GM21825 (cell line): Measurements from ENCODE around the gene TSHR.
"Not testable (repeated sequence)": the region's sequence is repeated elsewhere in the genome, so short reads cannot be mapped to it uniquely, and the experiment has no call there.

ENCODE experiments used
- ATAC-seq: cut with Tn5 transposase; IDR thresholded peaks from one replicate; pipeline ENCODE4 v1.9.1; 2021; ENCODE audit warnings: mild to moderate bottlenecking, moderate library complexity; ENCODE audit not compliant: unreplicated experiment

Gene TSHR

DNA sequence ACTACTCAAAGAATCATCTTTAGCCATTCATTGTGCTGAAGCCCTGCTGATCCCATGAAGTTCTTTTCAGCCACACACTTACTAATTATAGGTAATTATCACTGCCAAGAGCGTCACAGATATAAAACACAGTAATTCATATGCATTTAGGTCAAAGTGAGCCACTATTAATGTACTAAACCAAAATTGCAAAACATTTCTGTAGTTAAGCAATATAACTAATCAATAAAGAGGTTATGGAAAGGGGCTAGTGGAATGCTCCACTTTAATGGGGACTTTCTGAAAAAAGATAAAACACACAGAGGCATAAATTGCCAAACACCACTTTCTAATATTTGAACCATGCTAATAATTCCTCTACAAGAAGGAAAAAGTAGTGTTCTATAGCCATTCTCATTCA is 7.1 kb upstream of the TSHR start:
- ATAC-seq: no peak

DNA sequence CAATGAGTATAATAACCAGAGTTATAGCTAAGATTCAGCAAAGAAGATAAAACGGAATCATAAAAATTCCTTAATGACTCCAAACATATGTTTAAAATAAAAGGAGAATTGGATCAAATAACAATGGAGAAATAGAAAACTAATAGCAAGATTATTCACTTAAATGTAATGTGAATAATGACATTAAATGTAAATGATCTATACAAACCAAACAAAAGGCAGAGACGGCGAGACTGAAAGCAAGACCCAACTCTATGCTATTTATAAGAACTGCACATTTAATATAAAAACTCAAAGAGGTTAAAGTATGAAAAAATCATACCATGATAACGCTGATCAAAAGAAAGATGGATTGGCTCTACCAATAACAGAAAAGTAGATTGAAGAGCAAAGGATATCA is 3.9 kb upstream of the TSHR start:
- no peak for ATAC-seq

DNA sequence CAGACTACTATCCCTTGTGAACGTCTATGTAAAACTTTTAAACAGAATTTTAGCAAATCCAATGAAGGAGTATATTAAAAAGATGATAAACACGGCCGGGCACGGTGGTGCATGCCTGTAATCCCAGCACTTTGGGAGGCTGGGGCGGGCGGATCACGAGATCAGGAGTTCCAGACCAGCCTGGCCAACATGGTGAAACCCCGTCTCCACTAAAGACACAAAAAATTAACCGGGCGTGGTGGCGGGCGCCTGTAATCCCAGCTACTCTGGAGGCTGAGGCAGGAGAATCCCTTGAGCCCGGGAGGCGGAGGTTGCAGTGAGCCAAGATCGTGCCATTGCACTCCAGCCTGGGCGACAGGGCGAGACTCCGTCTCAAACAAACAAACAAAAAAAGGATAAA is 2.2 kb upstream of the TSHR start:
- not testable (repeated sequence) for ATAC-seq

DNA sequence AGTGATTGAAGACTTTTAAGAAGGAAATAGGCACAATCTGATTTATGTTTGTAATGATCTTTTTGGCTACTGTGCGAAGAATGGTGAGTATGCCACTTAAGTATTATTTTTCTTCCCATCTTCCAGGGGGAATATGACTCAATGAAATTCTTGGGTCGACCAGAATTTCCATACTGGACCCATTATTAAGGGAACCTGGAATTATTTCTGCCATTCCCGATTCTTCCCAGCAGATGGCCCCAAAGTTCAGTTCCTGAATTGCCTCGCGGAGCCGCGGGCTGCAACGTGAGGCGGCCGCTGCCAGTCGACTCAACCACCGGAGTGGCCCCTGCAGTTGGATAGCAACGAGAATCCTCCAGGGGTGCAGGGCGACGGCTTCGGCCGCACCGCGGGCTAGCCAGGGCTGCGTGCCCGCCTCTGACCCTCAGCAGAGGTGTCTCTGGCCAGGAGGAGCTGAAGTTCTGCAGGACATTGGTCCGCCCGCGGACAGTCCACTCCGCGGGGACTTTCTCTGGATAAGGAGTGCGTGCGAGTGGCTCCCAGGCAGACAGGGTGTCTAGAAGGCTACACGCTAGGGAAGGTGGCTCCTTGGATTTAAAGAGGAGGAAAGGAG is 628 bp upstream of the TSHR start:
- ATAC-seq: no peak

DNA sequence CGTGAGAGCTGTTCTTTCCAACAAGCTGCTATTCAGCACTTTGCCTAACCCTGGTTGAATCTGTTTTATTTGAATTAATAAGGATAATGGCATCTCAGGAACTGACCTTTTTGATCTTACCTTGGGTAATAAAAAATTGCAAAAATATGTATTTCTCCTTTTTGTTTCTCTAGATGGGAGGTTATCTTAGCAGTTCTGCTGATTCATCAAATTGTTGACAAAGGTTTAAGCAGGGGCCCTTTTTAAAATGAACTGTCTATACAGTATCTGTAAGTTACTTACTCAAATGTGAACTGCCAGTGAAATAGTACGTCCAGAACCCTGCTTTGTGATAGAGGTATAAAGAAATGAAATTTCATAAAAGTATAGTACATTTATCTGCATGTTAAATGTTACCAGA is 681 bp downstream of the TSHR start:
- ATAC-seq: no peak

DNA sequence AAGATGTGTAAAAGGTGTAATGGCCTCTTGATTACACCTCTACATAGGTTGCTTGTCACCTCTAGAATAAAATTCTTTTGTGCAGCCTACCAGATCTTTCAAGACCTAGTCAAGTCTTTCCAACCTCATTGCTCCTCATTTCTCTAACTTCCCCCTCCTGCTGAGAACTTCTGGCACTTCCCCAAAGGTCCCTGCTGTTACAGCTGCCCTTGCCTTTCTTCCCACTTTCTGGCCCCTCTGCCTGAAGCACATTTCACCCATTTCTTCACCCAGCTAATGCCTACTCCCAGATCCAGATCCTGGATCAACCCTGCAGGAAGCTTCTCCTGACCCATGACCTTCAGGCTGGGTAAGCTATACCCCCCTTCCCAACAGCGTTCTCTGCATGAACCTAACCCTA is 1.5 kb downstream of the TSHR start:
- no peak for ATAC-seq

DNA sequence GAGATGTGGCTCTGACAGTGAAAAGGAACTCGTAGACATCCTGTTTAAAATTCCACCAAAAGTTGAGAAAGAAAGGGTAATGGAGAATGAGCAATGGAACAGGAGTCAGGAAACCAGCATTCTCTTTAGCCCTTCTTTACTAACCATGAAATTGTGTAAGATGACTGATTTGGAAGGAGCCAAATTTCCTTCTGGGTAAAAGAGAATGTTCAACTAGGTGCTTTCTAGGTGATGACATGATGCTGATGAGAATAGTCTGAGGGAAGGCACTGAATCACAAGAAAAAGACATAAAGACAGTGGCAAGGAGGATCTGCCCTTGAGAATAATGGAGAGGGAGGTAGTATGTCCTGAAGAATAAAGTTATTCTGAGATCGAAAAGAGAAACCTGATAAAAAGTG is 2.2 kb downstream of the TSHR start:
- no peak for ATAC-seq

DNA sequence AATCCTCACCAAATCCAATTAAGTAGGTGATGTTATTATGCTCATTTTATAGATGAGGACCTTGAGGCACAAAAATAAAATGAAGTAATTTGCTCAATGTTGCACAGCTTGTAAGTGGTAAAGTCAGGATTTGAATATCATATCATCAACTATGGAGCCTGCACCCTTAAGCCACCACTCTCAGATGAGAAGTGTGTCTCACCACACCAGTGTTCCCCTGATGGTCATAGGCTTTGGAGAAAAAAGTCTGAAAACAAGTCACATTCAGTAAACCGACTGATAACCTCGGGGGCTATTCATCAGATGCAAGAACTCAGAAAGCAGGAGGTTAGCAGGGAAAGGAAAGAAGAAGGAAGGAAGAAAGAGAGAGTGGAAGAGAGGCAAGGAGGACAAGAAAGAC is 2.8 kb downstream of the TSHR start:
- no peak for ATAC-seq

DNA sequence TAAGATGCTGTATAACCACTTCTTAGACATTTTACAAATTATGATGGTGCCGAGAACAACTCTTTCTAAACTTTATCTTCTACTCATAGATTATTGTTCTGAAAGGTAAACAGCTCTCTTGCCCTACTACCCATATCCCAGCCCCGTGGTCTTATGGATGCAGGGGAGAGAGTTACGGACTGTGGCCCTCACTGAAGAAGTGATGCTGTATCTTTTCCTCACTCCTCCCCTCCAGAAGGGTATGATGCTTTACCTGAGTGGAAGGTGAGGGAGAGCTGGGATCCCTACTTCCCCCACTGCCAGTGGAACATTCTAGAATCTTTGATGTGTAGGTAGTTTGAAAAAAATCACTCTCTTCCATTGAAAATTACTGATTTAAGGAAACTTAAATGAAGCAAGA is 3.5 kb downstream of the TSHR start:
- ATAC-seq: no peak

DNA sequence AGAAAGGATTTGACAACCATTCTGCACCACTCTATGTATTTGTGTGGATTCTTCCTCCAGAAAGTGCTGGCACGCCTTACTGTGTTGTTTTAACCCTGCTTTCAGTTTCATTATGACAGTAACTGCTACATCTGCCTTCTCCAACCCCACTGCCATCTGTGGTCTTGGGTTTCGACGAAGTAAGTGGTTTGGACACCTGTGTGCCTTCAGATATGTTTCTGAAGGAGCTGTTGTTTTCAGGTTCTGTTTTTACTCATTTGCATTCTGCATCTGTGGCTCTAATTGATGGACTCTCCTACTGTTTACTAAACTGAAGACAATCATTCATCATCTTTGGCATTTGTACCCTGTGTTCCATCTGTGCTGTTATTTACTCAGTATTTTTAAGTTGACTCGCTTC is 4.1 kb downstream of the TSHR start:
- ATAC-seq: peak; percentile 98

DNA sequence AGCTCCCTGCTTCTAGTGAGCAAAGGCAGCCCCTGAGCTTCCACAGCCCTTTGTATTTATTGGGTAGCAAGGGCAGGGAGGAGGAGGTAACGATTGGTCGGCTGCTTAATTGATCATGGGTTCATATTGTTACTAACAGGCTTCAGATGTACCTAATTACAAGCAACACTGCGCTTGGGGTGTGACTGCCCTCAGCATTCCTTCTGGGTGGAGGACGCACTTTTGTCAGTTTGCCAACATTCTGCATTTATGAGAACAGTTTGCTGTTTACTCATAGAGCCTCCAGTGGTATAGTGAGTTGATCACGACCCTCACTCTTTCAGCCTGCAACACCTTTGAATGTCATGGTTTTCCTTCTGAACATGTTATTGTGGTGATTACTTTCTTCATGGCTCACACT is 9.6 kb downstream of the TSHR start:
- ATAC-seq: no peak

DNA sequence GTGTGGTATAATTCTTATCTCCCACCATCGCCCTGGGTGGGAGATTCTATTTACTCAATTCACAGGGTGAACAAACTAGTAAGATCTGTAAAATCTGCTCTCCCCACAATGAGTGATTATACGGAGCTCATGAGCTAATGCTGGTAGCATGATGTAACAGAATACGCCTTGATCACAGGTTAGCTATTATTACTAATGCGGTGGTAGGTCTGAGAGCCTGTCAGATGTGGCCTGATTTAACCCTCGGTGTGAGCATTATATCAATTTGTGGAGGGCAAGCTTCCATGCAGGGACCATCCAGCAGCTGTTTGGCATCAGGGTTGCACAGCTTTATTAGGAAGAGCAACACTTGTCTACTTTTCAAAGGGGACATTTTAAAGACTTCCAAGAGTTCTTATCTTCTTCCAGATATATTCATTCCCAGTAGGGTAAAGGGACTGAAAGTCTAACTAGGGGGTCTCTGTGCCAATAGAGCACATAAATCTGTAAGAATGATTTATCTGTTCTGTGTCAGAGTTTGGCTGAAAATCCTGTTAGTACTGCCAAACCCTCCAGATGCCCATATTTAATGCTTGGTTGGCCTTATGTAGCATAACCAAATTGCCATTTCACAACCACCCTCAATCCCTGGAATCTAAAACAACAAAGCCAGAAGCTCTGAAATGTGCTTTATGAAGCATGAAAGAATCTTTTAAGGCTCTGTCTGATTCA is 18.7 kb downstream of the TSHR start:
- no peak for ATAC-seq

DNA sequence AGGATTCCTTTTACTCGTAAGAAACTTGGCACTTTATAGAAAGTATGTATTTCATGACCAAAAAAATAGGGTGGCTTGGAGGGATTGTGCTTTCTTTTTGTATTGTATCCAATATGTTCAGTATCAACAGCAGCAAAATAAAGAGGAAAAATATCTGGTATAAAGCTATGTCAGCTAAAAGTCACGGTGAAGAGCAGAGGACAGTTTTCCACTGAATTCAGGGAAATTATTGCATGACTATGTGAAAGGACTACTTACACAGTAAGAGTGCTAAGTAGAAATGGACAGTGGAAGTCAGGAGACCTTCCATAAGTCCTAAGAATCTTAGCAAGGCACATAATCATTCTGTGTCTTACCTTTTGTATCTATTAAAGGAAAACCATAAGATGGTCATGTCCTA is 19.3 kb downstream of the TSHR start:
- ATAC-seq: no peak

DNA sequence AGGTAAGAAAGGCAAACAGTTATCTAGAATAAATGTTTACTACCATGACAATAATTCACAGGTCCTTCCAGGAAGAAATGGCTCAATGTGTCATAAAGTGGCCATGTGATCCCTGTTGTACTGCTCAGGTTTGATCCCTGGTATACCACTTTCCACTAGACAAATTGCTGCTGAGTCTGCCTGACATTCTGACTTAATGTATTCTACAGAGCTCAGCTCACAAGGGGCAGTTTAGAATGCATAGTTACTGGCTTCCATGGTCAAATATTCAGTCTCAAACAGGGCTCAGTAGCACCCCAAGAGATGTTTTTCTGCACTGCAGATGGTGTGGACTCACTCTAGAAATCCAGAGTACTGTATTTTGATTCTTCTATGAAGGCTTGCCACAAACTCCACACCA is 21.8 kb downstream of the TSHR start:
- no peak for ATAC-seq

DNA sequence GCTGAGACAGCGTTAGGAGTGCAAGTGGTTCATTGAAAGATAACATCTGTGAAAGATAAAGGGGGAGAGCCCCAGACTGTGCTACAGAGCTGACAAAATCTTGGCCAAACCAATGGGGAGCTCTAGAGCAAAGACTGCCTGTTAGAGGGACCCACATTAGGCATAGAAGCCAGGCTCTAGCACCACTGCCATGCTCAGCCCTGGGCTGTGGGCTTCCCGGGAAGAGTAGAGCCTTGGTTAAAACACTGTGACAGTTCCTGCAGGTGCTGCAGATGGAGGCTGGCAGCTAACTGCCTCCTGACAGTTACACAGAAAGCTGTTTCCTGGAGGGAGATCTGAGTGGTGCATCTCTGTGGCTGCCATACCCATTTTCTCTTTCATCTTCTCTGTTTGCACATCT is 23.0 kb downstream of the TSHR start:
- no peak for ATAC-seq

DNA sequence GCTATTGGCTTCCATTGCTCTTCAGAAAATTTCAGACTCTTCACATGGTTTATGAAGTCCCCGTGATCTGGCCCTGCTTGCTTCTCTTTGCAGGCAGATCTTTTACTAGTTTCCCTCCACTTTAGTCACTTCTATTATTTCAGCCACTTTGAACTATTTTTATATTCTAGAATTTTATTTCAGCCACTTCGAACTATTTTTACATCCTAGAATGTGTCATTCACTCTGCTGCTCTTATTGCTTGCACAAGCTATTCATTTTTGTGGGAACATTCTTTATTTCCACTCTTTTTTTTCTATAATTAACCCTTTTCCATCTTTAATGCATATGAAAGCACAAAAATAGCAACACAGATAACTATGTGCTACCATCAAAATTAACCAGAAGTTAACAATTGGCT is 24.5 kb downstream of the TSHR start:
- ATAC-seq: no peak

DNA sequence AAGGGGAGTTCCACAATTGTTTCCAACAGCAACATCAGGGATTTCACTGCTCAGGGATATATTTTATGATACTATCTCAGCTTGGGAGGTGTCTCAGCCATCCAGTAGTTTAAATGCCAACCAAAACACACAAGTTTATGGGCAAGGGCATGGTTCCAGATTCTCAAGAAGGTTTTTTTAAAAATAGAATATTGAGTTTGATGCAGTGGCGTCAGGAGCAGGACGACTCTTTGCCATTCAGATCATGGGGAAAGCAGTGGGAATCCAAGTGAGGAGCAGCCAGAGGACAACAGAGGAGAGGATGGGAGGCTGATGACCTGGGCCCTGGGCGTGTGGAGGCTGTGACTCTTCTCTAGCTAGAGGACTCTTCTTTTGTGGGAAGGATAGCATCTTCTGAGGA is 25.7 kb downstream of the TSHR start:
- no peak for ATAC-seq

DNA sequence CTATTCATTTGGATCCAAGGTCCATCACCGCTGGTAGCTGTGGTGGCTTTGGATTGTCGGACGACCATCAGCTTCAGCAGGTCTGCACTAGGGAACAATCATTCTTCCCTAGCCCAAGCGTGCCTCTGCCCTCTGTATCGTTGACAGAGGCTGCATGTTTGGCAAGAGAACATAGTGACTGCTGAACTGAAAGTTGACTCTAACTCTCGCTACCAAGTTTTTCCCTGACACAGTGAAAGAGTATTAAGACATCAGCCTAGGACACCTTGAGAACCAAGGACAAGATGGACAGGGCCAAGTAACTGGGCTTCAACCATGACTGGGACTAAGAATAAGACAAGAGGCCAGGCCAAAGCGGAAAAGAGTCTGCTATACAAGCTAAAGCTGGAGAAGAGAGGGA is 26.3 kb downstream of the TSHR start:
- ATAC-seq: no peak

DNA sequence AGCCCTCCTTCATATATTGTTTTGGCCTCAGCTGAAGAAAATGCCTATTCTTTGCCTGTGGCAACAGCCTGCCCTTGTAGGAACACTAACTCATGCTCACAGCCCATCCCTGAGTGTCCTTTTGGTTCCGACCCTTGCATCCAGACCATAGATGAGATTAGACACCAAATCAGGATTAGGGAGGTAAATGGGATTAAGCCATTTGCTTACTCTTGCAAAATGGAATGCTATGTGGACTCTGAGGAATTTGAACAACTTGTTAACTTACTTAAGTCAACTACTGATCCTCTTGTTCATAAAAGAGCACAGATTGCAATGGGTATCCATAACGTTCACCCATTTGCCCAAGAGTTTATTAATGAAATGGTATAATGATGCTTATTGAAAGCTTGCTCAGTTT is 27.3 kb downstream of the TSHR start:
- ATAC-seq: no peak

DNA sequence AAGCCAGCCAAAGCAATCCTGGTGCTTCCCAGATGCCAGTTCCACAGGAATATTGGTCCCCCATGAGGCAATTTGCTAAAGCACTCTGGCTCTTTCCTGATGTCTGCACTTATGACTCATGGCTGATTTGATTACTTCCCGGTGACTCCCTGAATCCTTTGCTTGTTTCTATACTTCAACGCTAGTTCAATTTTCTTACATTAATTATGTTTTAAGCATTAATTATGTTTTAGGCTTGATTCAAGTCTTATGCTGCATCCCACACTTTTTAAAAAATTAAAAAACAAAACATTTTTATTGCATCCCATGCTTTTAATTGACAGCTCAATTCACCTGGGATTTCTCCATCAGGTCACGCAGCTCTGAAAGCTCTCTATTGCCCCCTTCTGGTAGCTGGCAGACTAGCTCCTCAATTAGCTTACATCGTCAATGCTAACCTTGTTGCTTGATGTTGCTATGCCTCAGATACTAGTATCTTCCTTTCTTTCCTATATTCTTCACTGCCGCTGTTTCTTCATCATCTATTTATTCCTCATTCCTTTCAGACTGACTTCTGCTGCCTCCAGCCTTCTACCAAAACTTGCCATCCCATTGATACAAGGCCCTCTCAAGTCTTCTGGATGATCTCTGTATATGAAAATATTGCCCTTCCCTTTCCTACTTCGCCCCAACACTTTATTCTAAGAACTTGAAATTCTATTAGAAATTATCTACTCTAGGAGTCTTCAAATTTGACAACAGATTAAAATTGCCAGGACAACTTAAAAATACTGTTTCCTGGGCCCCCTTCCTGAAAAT is 32.0 kb downstream of the TSHR start:
- peak; percentile 71 for ATAC-seq

DNA sequence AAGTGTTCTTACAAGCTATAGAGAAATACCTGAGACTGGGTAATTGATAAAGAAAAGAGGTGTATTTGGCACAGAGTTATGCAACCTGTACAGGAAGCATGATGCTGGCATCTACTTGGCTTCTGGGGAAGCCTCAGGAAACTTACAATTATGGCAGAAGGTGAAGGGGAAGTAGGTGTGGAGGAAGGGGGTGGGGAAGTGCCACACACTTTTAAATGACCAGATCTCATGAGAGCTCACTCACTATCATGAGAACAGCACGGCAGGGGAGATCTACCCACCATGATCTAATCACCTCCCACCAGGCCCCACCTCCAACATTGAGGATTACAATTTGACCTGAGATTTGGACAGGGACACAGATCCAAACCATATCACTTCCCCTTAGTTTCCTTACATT is 32.8 kb downstream of the TSHR start:
- no peak for ATAC-seq

DNA sequence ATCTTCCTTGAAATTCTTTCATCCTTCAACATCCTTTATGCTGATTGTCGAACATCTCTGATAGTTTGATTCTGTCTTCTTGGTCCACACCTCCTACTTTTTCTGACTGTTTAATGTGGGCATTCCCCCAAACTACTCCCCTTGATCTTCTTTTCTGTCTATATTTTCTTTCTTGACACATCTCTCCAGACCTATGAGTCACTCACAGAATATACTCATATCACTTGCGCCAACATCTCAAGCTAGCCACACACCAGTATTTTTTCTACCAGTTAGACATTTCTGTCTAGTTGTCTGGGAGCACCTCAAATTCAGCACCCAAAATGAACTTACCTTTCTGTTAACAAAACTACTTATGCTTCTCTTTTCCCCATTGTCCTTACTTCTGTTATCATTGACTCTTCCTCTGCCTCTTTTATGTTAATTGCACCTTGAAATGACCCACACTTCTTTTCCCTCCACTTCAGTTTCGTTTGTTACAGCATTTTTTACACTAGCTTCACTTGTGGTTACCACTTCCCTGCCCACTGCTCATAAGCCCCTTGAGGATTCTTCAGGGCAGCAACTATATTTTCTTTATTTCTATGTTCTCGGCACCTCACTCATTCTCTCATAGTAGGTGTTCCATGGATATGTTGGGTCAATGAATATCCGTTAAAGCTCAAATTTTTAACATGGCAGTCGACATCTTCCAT is 33.5 kb downstream of the TSHR start:
- ATAC-seq: peak; percentile 49
